MM.1S (cell line): Measurements from ENCODE around the gene ZC3H15.
"Not testable (repeated sequence)": the region's sequence is repeated elsewhere in the genome, so short reads cannot be mapped to it uniquely, and the experiment has no call there.

ENCODE experiments used
- DNase-seq: peaks from one replicate; pipeline ENCODE4 v3.0.0-alpha.2; 2015
- H2AFZ ChIP-seq: fragments of 300-600 bp; sonication (generic); 2 replicates; pipeline ENCODE4 v1.6.0; 2016; ENCODE audit warnings: antibody characterized with exemption, low read length
- H3F3A ChIP-seq: fragments of 300-600 bp; sonication (generic); 2 replicates; pipeline ENCODE4 v1.6.1; 2016; ENCODE audit warnings: mild to moderate bottlenecking, antibody characterized with exemption, low read length, moderate library complexity, mixed read lengths; ENCODE audit not compliant: insufficient read depth
- H3K27ac ChIP-seq: fragments of 300-600 bp; sonication (generic); 2 replicates; pipeline ENCODE4 v1.5.1; 2016; ENCODE audit warnings: mild to moderate bottlenecking, low read length
- H3K27me3 ChIP-seq: fragments of 300-600 bp; sonication (generic); replicated peaks from 2 replicates; pipeline ENCODE4 v1.6.0; 2016; ENCODE audit warnings: low read length; ENCODE audit not compliant: insufficient read depth
- H3K36me3 ChIP-seq: fragments of 300-600 bp; sonication (generic); replicated peaks from 2 replicates; pipeline ENCODE4 v1.6.1; 2016; ENCODE audit warnings: mild to moderate bottlenecking, low read length, mixed read lengths; ENCODE audit not compliant: insufficient read depth
- H3K4me1 ChIP-seq: fragments of 300-600 bp; sonication (generic); 2 replicates; pipeline ENCODE4 v1.6.1; 2016; ENCODE audit warnings: low read length, mixed read lengths
- H3K4me2 ChIP-seq: fragments of 300-600 bp; sonication (generic); 2 replicates; pipeline ENCODE4 v1.6.0; 2016; ENCODE audit warnings: low read depth, low read length
- H3K4me3 ChIP-seq: fragments of 300-600 bp; sonication (generic); 2 replicates; pipeline ENCODE4 v1.5.1; 2016; ENCODE audit warnings: low read length, mixed read lengths
- H3K79me2 ChIP-seq: fragments of 300-600 bp; sonication (generic); 2 replicates; pipeline ENCODE4 v1.6.1; 2016; ENCODE audit warnings: mixed run types, low read length, mixed read lengths
- H3K9ac ChIP-seq: fragments of 300-600 bp; sonication (generic); 2 replicates; pipeline ENCODE4 v1.6.1; 2016; ENCODE audit warnings: low read length, mixed read lengths
- H3K9me2 ChIP-seq: fragments of 300-600 bp; sonication (generic); replicated peaks from 2 replicates; pipeline ENCODE4 v1.6.1; 2016; ENCODE audit warnings: mild to moderate bottlenecking, low read length, mixed read lengths; ENCODE audit not compliant: insufficient read depth
- H3K9me3 ChIP-seq: fragments of 300-600 bp; sonication (generic); replicated peaks from 2 replicates; pipeline ENCODE4 v1.6.1; 2016; ENCODE audit warnings: mild to moderate bottlenecking, low read length, mixed read lengths; ENCODE audit not compliant: insufficient read depth
- H4K20me1 ChIP-seq: fragments of 300-600 bp; sonication (generic); 2 replicates; pipeline ENCODE4 v1.6.1; 2016; ENCODE audit warnings: mild to moderate bottlenecking, low read length, moderate library complexity, mixed read lengths; ENCODE audit not compliant: insufficient read depth
- EZH2 ChIP-seq: fragments of 300-600 bp; sonication (generic); optimal IDR thresholded peaks from 2 replicates; pipeline ENCODE3; 2017; ENCODE audit warnings: low read depth, mild to moderate bottlenecking, antibody characterized with exemption, low read length, mixed read lengths
- EZH2phosphoT487 ChIP-seq: fragments of 300-600 bp; sonication (generic); IDR thresholded peaks from 2 replicates; pipeline ENCODE4 v1.6.1; 2018; ENCODE audit warnings: antibody characterized with exemption, low read length
- TF ChIP-seq, protein P1 (sequence below): fragments of 300-600 bp; sonication (generic); IDR thresholded peaks from 2 replicates; pipeline ENCODE4 v1.5.1; 2016; ENCODE audit warnings: antibody characterized with exemption, low read length, mixed read lengths

ZC3H15 gene

DNA sequence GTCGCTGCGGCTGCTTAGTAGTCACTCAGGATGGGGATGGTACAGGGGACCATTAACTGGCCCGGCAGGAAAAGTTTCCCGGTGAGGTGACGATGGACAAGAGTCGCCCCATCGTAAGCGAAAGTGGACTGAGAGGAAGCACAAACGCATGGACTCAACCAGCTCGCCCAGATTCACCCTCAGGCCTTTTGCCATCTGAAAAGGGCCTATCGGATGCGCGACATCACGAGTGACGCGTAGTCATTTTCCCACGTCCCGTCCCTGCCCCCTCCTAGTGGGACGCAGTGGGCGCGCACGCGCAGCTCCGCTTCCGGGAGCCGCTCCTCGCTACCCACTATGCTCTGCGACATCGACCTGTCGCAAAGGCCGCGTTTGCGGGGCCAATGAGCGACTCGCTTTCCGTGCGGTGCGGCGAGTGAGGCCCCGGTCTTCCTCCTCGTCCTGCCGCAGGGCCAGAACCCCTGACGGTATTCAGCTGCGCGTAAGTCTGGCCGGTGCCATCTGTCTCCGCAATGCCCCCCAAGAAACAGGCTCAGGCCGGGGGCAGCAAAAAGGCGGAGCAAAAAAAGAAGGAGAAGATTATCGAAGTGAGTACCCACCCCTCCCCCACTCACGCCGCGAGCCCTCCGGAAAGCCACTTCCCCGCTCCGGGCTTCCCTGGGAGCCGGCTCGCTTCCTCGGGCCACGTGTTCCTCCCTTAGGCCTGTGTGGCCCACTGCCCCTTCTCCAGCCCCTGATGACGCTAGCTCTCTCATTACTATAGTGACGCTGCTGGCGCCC is at the start of gene ZC3H15:
TSS of gene ZC3H15 (plus strand) at position 390 of the 780 bp plus-strand sequence. CDS start at position 513, 123 bp downstream.
- Histone ChIP-seq H3K79me2 (peaks cover 50% of the 10 kb centered on the region), H3K4me2 (peak within 1 kb of the TSS; percentile 62), H2AFZ (peak within 1 kb of the TSS; percentile 84), H3K4me1 (peaks cover 18% of the 10 kb centered on the region; the same call in 1 of the 2 replicates), H3F3A (0 out of 2 replicates have a peak, but pooled peaks cover 3% of the 10 kb centered on the region), H3K4me3 (peak within 1 kb of the TSS; percentile 92), H3K9ac (peak within 1 kb of the TSS; percentile 85), H3K27me3 (no peaks in the 10 kb centered on the region), H3K9me2 (no peaks in the 10 kb centered on the region), H3K9me3 (no peaks in the 10 kb centered on the region), H3K27ac (peak within 1 kb of the TSS; percentile 79), H3K36me3 (no peaks in the 10 kb centered on the region), H4K20me1 (peaks cover 29% of the 10 kb centered on the region)
- TF ChIP-seq EZH2phosphoT487: no peak
- no peak for TF ChIP-seq EZH2
- TF ChIP-seq, protein P1, sequence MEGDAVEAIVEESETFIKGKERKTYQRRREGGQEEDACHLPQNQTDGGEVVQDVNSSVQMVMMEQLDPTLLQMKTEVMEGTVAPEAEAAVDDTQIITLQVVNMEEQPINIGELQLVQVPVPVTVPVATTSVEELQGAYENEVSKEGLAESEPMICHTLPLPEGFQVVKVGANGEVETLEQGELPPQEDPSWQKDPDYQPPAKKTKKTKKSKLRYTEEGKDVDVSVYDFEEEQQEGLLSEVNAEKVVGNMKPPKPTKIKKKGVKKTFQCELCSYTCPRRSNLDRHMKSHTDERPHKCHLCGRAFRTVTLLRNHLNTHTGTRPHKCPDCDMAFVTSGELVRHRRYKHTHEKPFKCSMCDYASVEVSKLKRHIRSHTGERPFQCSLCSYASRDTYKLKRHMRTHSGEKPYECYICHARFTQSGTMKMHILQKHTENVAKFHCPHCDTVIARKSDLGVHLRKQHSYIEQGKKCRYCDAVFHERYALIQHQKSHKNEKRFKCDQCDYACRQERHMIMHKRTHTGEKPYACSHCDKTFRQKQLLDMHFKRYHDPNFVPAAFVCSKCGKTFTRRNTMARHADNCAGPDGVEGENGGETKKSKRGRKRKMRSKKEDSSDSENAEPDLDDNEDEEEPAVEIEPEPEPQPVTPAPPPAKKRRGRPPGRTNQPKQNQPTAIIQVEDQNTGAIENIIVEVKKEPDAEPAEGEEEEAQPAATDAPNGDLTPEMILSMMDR: no peak
- peak; percentile 98 for DNase-seq

DNA sequence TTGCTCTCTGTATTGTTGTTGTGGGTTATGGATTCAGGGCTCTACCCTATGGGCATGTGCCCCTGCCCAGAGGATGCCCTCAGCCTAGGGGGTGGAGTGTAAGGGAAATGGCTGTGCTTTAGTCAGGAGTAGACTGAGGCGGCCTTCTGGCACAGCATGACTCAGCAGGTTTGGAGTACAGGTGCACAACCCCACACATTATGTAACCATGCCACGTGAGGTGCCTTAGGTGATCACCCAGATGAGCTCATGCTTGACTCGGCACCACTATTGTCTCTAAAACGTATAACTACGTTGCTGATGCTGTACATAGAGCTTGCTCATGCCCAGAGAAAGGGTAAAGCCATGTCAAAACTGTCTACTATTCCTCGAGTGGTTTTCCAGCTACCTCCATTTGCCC is 48.3 kb upstream of the ZC3H15 start:
- H3F3A ChIP-seq: no peaks in the 10 kb centered on the region
- no peak for DNase-seq

DNA sequence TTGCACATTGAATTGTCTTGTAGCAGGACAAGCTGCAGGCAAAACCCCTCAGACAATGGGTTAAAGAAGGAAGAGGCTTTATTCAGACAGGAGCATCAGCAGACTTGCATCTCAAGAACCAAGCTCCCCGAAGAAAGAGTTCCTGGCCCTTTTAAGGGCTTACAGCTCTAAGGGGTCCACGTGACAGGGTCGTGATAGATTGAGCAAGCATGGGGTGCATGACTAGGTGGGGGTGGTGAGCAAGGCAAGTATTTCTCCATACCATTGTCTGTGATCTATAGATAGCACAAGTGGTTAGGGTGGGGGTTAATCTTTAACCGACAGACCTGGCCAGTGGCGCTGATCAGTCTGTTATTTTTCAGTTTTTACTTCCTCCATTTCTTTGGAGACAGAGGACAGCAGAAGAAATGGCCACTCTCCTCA is 46.4 kb upstream of the ZC3H15 start:
- not testable (repeated sequence) for H3K4me3 ChIP-seq, H3K4me1 ChIP-seq, H3K27ac ChIP-seq, H3K9me3 ChIP-seq, H3K79me2 ChIP-seq, H3K9me2 ChIP-seq, H3K27me3 ChIP-seq, H2AFZ ChIP-seq, H3K9ac ChIP-seq, DNase-seq, H3K36me3 ChIP-seq, H4K20me1 ChIP-seq, H3F3A ChIP-seq, H3K4me2 ChIP-seq

More for the DNA sequence above, 48.3 kb upstream of the ZC3H15 start:
- Histone ChIP-seq H3K9ac (no peak overlapping the region), H2AFZ (no peak overlapping the region), H3K79me2 (no peaks in the 10 kb centered on the region), H3K4me2 (no peak overlapping the region), H3K27me3 (no peaks in the 10 kb centered on the region), H3K27ac (no peak overlapping the region), H3K4me1 (peaks cover 4% of the 10 kb centered on the region; the same call in 1 of the 2 replicates), H3K36me3 (no peaks in the 10 kb centered on the region), H4K20me1 (no peaks in the 10 kb centered on the region), H3K4me3 (no peak overlapping the region), H3K9me2 (no peaks in the 10 kb centered on the region), H3K9me3 (no peaks in the 10 kb centered on the region)
- TF ChIP-seq, protein P1: no peak
- no peak for TF ChIP-seq EZH2phosphoT487

DNA sequence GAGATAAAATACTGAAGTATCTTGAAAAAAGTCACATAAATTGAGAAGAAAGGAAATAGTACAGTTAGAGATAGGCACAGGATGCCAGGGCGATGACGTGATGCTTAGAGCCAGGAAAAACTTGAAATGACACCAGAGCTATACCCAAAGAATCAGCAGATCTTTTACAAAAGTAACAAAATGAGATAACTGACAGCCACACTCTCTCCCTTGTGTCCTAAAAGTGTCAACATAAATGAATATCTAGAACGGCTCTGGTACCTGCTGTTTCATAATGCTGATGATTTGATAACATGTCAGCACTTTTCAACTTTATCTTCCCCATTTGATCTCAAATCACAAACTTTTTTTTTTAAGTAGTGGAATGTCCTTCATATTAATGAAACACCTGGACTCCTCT is 45.6 kb upstream of the ZC3H15 start:
- no peak for DNase-seq
- no peaks in the 10 kb centered on the region for H3K79me2 ChIP-seq
- H3K9ac ChIP-seq: no peak overlapping the region
- peaks cover 4% of the 10 kb centered on the region; the same call in 1 of the 2 replicates for H3K4me1 ChIP-seq
- no peaks in the 10 kb centered on the region for H3K27me3 ChIP-seq
- no peak overlapping the region for H3K4me2 ChIP-seq
- no peaks in the 10 kb centered on the region for H3F3A ChIP-seq
- no peak overlapping the region for H2AFZ ChIP-seq
- H3K4me3 ChIP-seq: no peak overlapping the region
- TF ChIP-seq EZH2 (no peak), EZH2phosphoT487 (no peak)
- TF ChIP-seq, protein P1: no peak
- no peaks in the 10 kb centered on the region for H3K9me2 ChIP-seq
- H3K36me3 ChIP-seq: no peaks in the 10 kb centered on the region
- H4K20me1 ChIP-seq: no peaks in the 10 kb centered on the region
- H3K9me3 ChIP-seq: no peaks in the 10 kb centered on the region
- H3K27ac ChIP-seq: no peak overlapping the region
